UCSD-AML1 (cell line): ENCODE measurements around the gene CBFA2T3.

ENCODE experiments used
- DNase-seq: peaks from one replicate; lab custom pipeline; 2025; ENCODE audit not compliant: unreplicated experiment; lab: John Stamatoyannopoulos, UW

CBFA2T3 gene

DNA sequence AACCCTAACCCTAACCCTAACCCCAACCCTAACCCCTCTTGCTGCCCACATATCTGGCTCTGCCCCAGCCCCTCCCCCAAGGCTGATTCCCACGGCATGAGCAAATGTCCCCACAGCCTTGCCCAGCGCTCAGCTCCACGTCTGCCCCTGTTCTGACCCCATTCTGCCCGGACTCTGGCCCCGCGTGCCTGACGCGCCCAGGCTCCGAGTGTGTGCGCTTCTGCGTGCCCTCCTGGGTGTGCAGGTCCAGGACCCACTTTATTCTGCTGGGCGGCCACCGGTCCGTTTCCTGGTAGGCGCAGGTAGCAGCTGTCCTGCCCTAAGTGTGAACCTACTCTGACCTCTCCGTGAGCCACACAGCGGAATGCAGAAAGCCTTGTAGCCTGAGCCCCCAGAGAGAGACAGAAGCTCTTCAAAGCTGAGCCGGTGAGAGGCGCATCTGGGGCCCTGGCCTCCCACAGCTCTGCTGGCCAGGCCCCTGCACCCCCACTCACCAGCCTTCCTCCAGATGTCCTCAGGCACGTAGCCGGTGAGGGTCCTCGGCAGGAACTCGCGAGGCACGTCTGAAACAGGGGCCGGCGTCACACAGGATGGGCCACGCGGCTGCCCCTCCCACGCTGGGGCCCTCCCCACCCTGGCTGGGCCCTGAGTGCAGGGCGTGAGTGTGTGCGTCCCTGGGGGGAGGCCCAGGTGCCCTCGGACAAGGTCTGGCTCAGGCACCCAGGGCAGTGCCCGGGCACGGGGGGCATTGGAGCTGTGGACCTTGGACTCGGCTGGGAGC is 96.6 kb downstream of the CBFA2T3 start:
- no peak for DNase-seq

DNA sequence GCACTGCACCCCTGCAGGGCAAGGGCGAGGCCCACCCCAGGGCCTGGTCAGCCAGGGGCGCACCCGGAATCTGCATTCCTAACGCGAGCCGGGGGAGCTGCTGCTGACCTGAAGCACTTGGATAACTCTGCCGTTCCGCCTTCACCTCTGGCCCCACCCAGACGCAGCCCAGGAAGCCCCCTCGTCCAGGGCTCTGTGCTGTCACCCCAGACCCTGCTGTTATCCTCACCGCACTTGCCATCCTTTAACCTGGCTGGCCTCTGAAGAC is 97.3 kb downstream of the CBFA2T3 start:
- DNase-seq = no peak

DNA sequence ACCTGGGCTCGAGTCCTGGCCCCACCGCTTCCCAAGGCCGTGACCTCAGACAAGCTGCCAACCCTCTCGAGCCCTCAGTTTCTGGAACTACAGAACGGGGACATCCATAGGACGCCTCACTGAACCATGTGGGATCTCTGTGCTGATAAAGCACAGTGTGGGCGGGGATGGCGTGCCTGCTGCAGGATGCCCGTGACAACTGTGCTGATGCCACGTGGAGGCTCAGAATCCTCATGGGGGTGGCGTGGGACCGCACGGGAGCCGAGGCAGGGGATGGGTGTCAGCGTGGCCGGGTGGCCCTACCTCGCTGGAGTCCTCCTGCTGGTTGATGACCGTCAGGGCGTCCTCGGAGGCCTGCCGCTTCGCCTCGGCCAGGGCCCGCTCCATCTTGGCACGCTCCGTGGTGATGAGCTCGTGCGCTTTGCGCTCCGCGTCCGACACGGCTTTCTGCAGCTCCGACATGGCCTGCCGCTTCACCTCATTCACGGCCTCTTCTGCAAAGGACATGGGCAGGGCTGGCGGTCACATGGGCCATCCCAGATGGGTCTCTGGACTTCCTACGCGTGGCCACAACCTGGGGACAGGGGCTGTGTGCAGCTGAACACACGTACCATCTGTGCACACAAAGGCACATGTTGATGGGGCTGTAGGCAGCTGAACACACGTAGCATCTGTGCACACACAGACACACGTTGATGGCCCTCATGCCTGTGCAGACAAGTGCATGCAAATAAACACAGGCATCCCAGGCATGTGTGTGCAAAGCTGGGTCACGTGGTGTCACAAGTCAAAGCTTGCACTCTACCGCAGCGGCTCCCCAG is 97.8 kb downstream of the CBFA2T3 start:
- DNase-seq = no peak

DNA sequence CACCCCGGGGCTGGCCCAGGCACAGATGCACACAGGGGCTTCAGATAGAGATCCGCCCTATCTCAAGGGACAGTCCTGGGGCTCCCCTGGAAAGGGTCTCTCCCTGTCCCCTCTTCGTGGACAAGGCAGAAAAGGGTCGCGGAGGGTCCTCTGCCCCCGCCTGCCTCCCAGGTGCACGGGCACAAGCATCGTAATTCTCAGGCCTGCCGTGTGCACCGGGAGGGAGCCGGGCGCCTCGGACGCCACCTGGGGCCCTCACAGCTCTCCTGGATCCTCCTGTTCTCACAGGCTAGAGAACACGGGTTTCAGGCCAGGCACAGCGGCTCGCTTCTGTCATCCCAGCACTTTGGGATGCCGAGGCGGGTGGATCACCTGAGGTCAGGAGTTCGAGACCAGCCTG is 98.7 kb downstream of the CBFA2T3 start:
- no peak for DNase-seq

DNA sequence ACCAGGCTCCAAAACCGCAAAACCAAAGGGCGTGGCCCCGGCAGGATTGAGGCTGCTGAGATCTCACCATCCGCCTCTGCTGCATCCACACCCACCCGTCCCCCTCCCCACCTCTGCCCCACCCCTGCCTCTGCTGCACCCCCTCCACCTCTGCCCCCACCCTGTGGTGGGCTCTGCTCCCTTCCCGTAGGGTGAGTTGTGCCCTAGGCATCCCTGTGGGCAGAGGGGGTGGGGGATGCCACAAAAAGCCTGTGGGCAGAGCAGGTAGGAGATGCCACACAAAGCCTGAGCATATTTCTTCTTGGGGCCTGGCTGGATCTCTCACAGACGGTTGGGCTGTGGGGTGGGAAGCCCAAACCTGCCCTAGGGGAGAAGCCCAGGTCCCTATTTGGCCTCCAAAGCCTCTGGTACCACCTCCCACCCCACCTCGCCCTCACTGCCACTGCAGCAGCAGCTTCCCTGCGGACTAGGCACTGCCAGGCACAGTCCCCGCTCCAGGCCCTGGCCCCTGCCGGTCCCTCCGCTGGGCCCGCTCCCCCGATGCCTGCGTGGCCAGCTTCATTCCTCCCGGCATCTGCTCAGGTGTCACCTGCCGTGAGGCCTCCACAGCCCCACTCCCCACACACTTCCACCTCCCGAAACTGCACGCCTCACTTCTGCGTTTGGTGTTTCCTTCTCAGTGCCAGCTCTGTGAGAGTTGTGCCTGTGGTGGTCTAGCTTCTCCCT is 99.3 kb downstream of the CBFA2T3 start:
- no peak for DNase-seq

DNA sequence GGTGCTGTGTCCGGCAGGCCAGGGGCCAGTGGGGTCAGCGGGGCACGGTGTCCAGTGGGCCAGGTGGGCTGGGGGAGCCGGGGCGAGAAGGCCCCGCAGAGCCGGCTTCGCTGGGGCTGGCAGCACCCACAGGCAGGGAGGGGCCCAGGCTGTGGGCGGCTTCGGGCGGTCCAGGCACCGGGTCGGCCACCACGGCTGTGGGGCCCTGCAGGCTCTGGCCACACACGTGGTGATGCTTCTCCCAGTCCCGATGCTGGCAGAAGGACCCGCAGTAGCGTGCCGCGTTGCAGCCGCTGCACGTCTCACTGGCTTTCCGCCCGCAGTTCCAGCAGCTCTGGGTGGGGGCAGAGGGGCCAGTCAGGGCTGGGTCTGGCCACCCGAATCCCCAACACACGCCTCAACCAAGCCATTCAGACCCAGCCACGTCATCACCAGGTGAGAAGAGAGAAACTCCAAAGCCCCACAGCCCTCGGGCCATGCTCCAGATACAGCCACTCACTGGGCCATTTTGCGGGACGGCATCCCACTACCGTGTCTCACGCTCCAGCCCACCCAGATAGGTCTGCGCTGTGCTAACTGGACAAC is 100.0 kb downstream of the CBFA2T3 start:
- no peak for DNase-seq

DNA sequence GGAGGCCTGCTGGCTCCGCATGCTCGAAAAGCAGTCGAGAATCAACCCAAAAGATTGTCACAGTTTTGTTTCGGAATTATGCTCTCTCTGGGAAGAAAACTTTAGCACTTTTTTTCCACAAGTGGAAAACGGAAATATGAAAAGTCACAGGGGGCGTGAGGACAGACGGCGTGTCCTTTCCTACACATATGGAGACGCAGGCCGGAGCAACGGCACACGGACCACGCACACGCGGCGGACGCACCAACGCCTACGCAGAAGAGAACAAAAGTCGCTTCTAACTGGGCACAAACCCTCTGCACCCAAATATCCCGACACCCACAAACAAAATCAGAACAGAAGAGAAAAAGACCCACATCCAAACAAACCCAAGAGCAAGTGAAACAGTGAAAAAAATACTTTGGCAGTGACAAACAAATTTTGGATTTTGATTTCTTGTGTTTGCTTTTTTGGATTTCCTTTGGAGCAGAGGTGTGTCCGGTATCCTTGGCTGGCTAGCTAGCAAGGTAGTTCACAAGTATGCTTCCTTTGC is 101.2 kb downstream of the CBFA2T3 start:
- DNase-seq = no peak

DNA sequence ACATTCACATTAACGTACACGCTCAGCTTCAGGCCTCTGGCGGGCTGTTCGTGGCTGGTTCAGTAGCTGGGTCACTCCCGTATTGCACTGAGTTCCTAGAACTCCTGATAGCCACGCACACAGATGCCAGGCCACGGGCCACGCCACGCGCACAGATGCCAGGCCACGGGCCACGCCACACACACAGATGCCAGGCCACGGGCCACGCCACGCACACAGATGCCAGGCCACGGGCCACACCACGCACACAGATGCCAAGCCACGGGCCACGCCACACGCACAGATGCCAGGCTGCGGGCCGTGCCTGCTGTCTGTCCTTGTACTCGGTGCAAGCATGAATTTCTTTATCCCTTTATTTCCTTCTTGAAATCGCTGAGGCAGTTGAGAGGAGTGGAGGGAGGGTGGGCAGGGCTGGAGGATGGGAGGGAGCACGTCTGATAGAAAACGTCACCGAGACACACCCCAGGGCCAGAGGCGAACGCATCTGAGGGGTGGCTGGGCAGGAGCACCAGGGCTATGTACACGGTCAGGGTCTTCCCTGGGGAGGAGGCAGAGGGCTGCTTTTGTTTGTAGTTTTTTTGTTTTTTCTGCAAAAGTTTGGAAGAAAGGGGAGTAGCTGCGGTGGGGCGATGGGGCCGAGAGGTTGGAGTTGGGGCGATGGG is 101.9 kb downstream of the CBFA2T3 start:
- DNase-seq = no peak

DNA sequence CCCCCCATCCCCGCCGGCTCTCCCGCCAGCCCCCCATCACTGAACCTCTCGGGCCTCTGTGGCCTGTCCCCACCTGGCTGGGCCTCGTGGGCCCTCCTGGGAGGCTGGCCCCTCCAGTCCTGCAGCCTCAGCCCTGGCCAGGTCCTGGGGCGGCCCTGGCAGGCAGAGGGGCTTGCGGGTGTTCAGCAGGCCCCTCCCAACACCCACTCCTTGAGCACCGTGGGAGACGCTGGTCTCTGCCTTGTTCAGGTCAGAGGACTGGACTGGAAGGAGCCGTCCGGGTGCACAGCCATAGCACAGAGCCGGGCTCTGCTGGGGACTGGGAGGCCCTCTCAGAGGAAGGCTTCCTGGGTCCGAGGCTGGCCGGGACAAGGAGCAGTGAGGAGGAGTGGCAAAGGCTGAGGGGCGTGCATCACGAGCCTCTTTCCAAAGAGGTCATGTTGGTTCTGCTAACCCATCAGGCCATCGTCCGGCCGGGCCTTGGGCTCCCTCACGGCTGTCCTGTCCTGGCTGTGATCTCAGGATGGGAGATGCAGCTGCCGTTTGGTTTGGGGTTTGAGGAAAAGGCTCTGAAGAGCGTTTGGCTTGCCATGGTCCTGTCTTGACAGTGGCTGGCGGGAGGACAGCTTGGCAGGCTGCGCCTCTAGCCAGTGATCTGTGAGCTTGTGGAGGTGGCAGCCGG is 104.2 kb downstream of the CBFA2T3 start:
- no peak for DNase-seq

DNA sequence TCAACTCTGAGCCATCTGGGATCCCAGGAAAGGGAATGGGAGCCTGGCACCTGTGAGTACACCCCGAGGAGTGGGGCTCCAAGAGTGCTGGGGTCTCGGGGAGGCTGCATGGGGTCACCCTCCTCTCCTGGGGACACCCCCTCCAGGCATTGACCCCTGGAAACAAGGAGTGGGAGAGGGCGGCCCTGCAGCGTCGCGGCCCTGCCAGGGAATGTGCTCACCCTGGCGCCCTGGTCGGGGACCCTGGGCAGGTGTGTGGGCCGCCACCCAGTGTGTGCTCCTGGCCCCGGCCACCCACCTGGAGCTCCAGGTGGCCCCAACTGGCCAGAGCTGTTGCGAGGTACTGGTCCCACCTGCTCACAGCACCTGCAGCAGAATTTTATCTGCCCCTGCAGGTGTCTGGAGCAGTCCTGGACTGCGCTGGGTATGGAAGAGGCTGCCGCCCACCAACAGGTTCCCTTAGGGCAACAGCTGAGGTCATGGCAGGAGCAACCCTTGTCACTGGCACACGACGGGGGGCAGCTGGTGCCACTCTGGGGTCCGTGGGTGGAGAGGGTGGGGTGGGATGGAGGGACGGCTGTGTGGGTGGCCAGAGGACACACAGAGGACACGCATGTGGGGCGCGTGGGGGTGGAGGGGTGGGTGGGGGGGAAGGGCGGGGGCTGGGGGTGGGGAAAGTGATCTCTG is 105.1 kb downstream of the CBFA2T3 start:
- DNase-seq = no peak

DNA sequence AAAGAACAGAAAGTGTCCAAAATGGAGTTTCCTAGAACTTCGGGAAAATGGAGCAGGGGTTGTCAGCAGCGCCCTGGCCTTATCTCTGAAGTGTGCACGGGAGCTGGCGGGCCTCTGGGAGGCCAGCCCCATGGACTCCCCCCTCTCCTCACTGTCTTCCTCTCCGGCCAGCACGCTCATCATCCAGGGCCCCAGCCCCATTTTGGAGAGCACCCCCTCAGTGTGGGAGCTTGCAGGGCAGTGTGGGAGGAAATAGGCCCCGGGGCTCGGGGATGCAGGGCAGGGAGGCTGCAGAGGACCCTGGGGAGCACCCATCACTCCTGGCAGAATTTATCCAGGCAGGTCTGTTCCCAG is 105.7 kb downstream of the CBFA2T3 start:
- DNase-seq = no peak

DNA sequence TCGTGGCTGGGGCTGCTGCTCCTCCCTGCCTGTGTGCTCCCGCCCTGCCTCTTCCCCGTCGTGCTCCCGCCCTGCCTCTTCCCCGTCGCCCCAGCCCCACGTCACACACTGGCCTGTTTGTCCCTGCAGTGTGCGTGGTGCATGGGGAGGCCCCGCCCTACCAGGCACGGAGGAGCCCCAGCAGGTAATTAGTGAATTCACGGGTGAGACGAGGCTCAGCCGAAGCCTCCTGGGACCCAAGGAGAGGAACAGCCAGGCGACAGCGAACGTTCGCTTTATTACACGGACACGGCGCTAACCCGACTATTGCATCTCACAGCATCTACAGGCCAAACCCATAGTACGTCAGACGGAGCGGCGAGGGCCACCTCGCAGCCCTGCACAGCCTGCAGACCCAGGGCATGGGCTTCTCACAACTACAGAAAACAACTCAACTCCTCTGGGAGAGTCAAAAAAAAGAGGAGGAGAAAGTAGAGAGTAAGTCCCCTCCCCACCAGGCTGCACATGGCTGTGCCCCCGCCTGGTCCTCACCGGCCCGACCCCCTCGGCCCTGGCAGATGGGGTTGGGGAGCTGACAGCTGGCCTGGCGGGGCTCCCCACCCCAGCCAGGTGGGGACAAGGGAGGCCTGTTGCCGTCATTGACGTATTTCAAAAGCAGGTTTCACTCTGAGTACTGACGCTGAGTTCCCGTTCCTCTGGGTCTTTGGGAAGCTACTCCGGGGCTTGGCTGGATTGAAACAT is 106.2 kb downstream of the CBFA2T3 start:
- no peak for DNase-seq

DNA sequence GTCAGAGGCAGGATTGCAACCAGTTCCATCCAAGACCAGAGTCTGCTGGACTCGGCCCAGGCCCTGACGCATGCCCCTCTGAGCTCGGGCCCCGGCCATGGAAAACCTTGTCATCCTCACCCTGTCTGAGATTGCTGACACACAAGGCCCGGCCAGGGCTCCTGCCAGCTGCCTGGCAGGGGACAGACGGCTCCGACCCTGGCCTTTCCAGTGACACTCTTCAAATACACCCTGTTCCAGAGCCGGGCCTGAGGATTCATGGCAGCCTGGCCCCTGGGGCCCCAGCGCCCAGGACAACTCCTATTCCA is 107.4 kb downstream of the CBFA2T3 start:
- DNase-seq = no peak

DNA sequence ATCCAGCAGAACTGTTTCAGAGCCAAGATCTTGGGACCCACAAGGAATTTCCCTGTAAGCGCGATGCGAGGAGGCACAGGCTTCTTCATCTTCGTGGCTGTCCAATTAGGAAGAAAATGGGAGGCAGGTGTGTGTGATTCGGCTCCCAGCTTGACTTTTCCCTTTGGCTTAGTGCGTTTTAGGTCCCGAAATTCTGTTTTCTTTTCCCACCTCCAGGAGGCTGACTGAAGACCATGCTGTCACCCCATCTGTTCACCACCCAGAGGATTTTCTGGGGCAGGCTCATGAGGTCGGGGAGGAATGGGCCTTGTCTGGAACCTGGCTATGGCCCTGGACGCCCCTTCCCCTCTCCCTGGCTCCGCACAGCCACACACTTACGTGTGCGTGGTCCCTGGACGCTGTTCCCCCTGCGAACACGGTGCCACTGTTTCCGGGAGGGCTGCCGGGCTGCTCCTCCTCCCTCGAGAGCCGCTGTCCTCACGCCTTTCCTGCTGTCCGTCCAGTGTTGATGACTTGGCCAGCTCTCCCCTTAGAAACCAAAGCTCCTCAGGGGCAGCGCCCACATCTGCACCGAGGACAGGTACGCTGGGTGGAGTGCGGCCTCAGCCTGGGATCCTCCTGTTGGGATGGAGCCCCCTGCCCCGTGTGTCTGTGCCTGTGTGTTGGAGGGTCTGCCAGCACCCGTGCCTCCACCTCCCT is 107.9 kb downstream of the CBFA2T3 start:
- DNase-seq = no peak

DNA sequence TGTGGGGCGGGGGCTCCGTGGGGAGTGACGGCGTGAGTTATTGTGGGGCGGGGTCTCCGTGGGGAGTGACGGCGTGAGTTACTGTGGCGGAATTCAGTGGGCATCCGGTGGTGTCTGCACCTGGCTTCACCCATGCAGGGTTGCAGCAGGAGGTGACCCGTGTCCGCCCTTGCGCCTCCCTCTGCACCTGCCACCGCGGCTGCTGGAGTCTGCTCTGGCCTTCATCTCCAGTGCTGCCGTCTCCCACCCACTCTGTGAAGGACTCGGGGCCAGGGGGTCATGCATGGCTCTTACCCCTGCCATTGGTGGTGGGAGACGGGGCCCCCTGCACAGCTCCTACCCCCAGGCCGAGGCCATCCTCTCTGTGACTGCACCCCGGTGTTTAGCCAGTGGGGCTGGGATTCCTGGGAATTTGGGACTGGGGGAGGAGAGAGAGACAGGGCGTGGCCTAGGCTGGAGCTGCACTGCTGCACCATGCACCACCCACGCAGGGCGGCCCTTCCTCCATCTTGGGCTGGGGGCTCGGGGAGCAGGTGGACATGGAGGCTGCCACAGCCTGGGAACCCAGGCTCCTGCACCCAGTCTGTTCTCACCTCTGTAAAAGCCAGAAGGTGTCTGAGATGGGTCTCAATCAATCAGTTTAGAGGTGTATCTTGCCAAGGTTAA is 109.3 kb downstream of the CBFA2T3 start:
- DNase-seq = no peak

DNA sequence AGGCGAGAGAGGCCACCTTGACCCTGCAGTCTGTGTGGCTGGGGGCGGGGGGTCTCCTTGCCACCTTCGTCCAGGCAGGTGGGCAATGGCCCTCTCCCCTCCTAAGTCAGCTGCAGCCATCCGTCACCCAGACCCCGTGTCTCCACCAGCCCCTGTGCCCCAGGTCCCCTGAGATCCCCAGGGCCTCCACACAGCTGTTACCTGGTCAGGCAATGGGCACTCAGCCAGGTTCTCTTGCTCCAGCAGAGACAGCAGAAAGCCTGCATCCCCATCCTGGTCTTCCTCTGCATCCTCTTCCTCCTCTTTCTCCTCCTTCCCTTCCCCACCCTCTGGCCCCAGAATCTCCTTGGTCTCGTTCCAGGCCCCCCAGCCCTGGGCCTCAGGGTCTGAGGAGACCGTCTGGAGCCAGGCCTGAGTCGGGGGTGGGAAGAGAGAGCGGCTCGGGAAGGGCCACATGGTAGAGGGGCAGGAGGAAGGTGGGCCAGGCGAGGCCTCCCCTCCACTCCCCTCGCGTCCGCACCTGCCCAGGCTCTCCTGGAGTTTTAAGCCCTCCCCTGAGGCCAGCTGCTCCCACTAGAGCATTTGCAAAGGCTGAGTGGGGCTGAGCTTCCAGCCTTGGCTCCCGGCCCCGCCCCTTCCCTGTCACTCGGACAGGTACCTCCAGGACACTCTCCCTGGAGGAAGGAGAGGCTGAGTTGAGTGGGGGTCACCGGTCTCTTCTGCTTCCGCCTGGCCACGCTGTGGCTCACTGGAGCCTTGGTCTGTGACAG is 110.7 kb downstream of the CBFA2T3 start, which contains the start of gene PABPN1L:
Gene PABPN1L, minus strand, starts transcription at position 510 of the 770 bp plus-strand sequence. Its CDS starts 54 bp downstream, at position 456.
- DNase-seq = no peak

DNA sequence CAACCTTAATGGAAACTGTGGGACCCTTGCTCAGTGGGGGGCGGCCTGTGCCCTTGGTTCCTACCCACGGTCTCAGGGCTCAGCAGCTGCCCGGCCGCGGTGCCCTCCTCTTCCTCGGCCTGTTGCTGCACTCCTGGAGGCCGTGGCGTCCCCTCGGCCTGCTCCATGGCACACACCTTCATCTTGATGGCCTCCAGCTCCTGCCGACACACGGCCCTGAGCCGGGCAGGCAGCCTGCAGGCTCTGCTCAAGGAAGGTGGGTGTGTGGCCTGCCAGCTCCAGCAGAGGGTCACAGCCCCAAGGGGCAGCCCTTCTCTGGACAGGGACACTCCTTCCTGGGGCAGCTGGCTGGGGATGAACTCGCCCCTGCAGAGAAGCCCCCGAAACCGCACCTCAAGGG is 111.3 kb downstream of the CBFA2T3 start:
- DNase-seq = no peak
